WTC11 (cell line): ENCODE data around the gene LGALSL. TPM values are rescaled to one million over a fixed set of nuclear protein-coding genes. Genes with fewer than 3 reads are reported as not detected.

Source experiments
- ATAC-seq: fragments of 200-7000 bp; cut with Tn5 transposase; 2 replicates; pipeline ENCODE4 v1.10.0; 2021; ENCODE audit warnings: mild to moderate bottlenecking, moderate library complexity
- CTCF ChIA-PET: fragments of 300-600 bp; sonication (Branson Sonifier 250); formaldehyde crosslinking; loops from one replicate; lab custom pipeline; 2021; ENCODE audit warnings: antibody characterized with exemption; lab: Charles Lee
- POLR2A ChIA-PET: fragments of 350-600 bp; sonication (Branson Sonifier 250); formaldehyde crosslinking; loops from one replicate; lab custom pipeline; 2021; ENCODE audit warnings: antibody characterized with exemption; lab: Charles Lee
- DNase-seq: peaks from one replicate; pipeline ENCODE4 v3.0.0; 2021; ENCODE audit warnings: low spot score
- H3K27ac Mint-ChIP-seq: 2 replicates; pipeline ENCODE4 v1.8.0; 2021; ENCODE audit warnings: mixed read lengths
- H3K27me3 Mint-ChIP-seq: 2 replicates; pipeline ENCODE4 v1.8.0; 2021; ENCODE audit warnings: low read depth, mild to moderate bottlenecking, moderate library complexity, mixed read lengths
- H3K36me3 Mint-ChIP-seq: 2 replicates; pipeline ENCODE4 v1.8.0; 2021; ENCODE audit warnings: mixed read lengths
- H3K4me1 Mint-ChIP-seq: 2 replicates; pipeline ENCODE4 v1.8.0; 2022; ENCODE audit warnings: mixed read lengths
- H3K4me3 Mint-ChIP-seq: 2 replicates; pipeline ENCODE4 v1.8.0; 2021; ENCODE audit warnings: mild to moderate bottlenecking, moderate library complexity, mixed read lengths
- H3K9me3 Mint-ChIP-seq: 2 replicates; pipeline ENCODE4 v1.8.0; 2021; ENCODE audit warnings: mixed read lengths
- ATF1 ChIP-seq: sonication (generic); formaldehyde crosslinking; IDR thresholded peaks from 2 replicates; pipeline ENCODE4 v1.8.1; 2023; ENCODE audit warnings: mild to moderate bottlenecking, moderate library complexity, missing genetic modification reagents
- EMX1 ChIP-seq: fragments of 250-450 bp; sonication (Bioruptor Pico); IDR thresholded peaks from 2 replicates; pipeline ENCODE4 v1.8.0; 2021; ENCODE audit warnings: mild to moderate bottlenecking
- FOXJ3 ChIP-seq: sonication (generic); formaldehyde crosslinking; IDR thresholded peaks from 2 replicates; pipeline ENCODE4 v1.9.0; 2021; ENCODE audit warnings: missing genetic modification reagents, mild to moderate bottlenecking, borderline replicate concordance
- FOXK1 ChIP-seq: sonication (generic); formaldehyde crosslinking; IDR thresholded peaks from 2 replicates; pipeline ENCODE4 v1.8.0; 2022; ENCODE audit warnings: mild to moderate bottlenecking, moderate library complexity, missing genetic modification reagents
- GRHL2 ChIP-seq: fragments of 250-450 bp; sonication (Bioruptor Pico); IDR thresholded peaks from 2 replicates; pipeline ENCODE4 v1.8.0; 2022; ENCODE audit warnings: mild to moderate bottlenecking, moderate library complexity; ENCODE audit not compliant: insufficient replicate concordance, severe bottlenecking
- IRF2 ChIP-seq: sonication (generic); formaldehyde crosslinking; IDR thresholded peaks from 2 replicates; pipeline ENCODE4 v1.8.0; 2022; ENCODE audit warnings: low read depth, missing genetic modification reagents, borderline replicate concordance
- MYBL2 ChIP-seq: sonication (generic); formaldehyde crosslinking; IDR thresholded peaks from 2 replicates; pipeline ENCODE4 v1.8.1; 2023; ENCODE audit warnings: mild to moderate bottlenecking, moderate library complexity, missing genetic modification reagents
- NFE2L1 ChIP-seq: sonication (generic); formaldehyde crosslinking; IDR thresholded peaks from 2 replicates; pipeline ENCODE4 v1.8.1; 2023; ENCODE audit warnings: missing genetic modification reagents
- NR1H2 ChIP-seq: sonication (generic); formaldehyde crosslinking; IDR thresholded peaks from 2 replicates; pipeline ENCODE4 v1.9.0; 2021; ENCODE audit warnings: mild to moderate bottlenecking, moderate library complexity, missing genetic modification reagents
- NR2C2 ChIP-seq: sonication (generic); formaldehyde crosslinking; IDR thresholded peaks from 2 replicates; pipeline ENCODE4 v1.8.0; 2022; ENCODE audit warnings: mild to moderate bottlenecking, missing genetic modification reagents
- NR3C1 ChIP-seq: sonication (generic); formaldehyde crosslinking; conservative IDR thresholded peaks from 2 replicates; pipeline ENCODE4 v1.8.1; 2023; ENCODE audit warnings: low read depth, mild to moderate bottlenecking, missing genetic modification reagents
- SMAD3 ChIP-seq: sonication (generic); formaldehyde crosslinking; IDR thresholded peaks from 2 replicates; pipeline ENCODE4 v1.8.0; 2022; ENCODE audit warnings: missing genetic modification reagents, mild to moderate bottlenecking, borderline replicate concordance
- SP1 ChIP-seq: sonication (generic); formaldehyde crosslinking; conservative IDR thresholded peaks from 2 replicates; pipeline ENCODE4 v1.8.1; 2022; ENCODE audit warnings: missing genetic modification reagents
- TEAD4 ChIP-seq: sonication (generic); formaldehyde crosslinking; IDR thresholded peaks from 2 replicates; pipeline ENCODE4 v1.8.0; 2022; ENCODE audit warnings: mild to moderate bottlenecking, missing genetic modification reagents
- ZBTB21 ChIP-seq: sonication (generic); formaldehyde crosslinking; IDR thresholded peaks from 2 replicates; pipeline ENCODE4 v1.8.1; 2023; ENCODE audit warnings: mild to moderate bottlenecking, missing genetic modification reagents, borderline replicate concordance
- ZNF219 ChIP-seq: sonication (generic); formaldehyde crosslinking; IDR thresholded peaks from 2 replicates; pipeline ENCODE4 v1.8.0; 2023; ENCODE audit warnings: missing genetic modification reagents, mild to moderate bottlenecking, borderline replicate concordance
- ZNF317 ChIP-seq: sonication (generic); formaldehyde crosslinking; IDR thresholded peaks from 2 replicates; pipeline ENCODE4 v1.8.1; 2023; ENCODE audit warnings: low read depth, mild to moderate bottlenecking, moderate library complexity, missing genetic modification reagents, borderline replicate concordance
- ZNF416 ChIP-seq: fragments of 250-450 bp; sonication (Bioruptor Pico); IDR thresholded peaks from 2 replicates; pipeline ENCODE4 v1.9.0; 2021; ENCODE audit warnings: mild to moderate bottlenecking, inconsistent platforms
- ZNF671 ChIP-seq: fragments of 250-450 bp; sonication (Bioruptor Pico); IDR thresholded peaks from 2 replicates; pipeline ENCODE4 v1.8.0; 2021; ENCODE audit warnings: mild to moderate bottlenecking
- total RNA-seq: library from RNA; stranded (reverse); gene quantifications from 3 replicates; pipeline ENCODE4 v1.2.3, GENCODE V29; 2021
- TF ChIP-seq, protein P1 (sequence below): sonication (generic); formaldehyde crosslinking; IDR thresholded peaks from 2 replicates; pipeline ENCODE4 v1.8.0; 2022; ENCODE audit warnings: missing genetic modification reagents
- TF ChIP-seq, protein P2 (sequence below): sonication (generic); formaldehyde crosslinking; IDR thresholded peaks from 2 replicates; pipeline ENCODE4 v1.8.1; 2023; ENCODE audit warnings: mild to moderate bottlenecking, missing genetic modification reagents, borderline replicate concordance
- TF ChIP-seq, protein P3 (sequence below): sonication (generic); formaldehyde crosslinking; IDR thresholded peaks from 2 replicates; pipeline ENCODE4 v1.8.0; 2022; ENCODE audit warnings: mild to moderate bottlenecking, missing genetic modification reagents
- TF ChIP-seq, protein P4 (sequence below): sonication (generic); formaldehyde crosslinking; IDR thresholded peaks from 2 replicates; pipeline ENCODE4 v1.8.0; 2022; ENCODE audit warnings: mild to moderate bottlenecking, missing genetic modification reagents
- TF ChIP-seq, protein P5 (sequence below): sonication (generic); formaldehyde crosslinking; IDR thresholded peaks from 2 replicates; pipeline ENCODE4 v1.8.1; 2023; ENCODE audit warnings: mild to moderate bottlenecking, missing genetic modification reagents
- TF ChIP-seq, protein P6 (sequence below): fragments of 250-450 bp; sonication (Bioruptor Pico); conservative IDR thresholded peaks from 2 replicates; pipeline ENCODE4 v1.9.0; 2021; ENCODE audit warnings: mild to moderate bottlenecking

The LGALSL gene
- total RNA-seq, 1 experiment from 2014 or later: 21.0 TPM

DNA sequence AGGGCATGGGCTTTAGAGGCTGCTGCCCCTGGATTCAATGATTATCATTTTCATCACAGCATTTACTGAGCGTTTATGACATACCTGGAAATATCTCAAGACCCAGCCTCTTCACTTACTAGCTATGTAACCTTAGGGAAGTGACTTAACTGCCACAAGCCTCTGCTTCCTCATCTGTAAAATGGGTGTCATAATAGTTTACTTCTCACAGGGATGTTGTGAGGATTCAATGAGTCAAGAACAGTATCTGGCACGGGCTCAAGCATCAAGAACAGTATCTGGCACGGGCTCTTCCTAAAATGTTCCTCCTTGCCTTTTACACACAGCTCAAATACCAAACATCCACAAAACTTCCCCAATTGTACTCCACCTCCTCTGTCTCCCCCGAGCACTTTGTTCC lies 31.4 kb downstream of the LGALSL start (continued):
- TF ChIP-seq, protein P1, sequence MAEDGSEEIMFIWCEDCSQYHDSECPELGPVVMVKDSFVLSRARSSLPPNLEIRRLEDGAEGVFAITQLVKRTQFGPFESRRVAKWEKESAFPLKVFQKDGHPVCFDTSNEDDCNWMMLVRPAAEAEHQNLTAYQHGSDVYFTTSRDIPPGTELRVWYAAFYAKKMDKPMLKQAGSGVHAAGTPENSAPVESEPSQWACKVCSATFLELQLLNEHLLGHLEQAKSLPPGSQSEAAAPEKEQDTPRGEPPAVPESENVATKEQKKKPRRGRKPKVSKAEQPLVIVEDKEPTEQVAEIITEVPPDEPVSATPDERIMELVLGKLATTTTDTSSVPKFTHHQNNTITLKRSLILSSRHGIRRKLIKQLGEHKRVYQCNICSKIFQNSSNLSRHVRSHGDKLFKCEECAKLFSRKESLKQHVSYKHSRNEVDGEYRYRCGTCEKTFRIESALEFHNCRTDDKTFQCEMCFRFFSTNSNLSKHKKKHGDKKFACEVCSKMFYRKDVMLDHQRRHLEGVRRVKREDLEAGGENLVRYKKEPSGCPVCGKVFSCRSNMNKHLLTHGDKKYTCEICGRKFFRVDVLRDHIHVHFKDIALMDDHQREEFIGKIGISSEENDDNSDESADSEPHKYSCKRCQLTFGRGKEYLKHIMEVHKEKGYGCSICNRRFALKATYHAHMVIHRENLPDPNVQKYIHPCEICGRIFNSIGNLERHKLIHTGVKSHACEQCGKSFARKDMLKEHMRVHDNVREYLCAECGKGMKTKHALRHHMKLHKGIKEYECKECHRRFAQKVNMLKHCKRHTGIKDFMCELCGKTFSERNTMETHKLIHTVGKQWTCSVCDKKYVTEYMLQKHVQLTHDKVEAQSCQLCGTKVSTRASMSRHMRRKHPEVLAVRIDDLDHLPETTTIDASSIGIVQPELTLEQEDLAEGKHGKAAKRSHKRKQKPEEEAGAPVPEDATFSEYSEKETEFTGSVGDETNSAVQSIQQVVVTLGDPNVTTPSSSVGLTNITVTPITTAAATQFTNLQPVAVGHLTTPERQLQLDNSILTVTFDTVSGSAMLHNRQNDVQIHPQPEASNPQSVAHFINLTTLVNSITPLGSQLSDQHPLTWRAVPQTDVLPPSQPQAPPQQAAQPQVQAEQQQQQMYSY: no peak
- TF ChIP-seq NR3C1 (CRISPR knock-in tag) (no peak), ATF1 (CRISPR knock-in tag) (no peak), ZNF219 (no peak), IRF2 (no peak), NR1H2 (CRISPR knock-in tag) (no peak)

DNA sequence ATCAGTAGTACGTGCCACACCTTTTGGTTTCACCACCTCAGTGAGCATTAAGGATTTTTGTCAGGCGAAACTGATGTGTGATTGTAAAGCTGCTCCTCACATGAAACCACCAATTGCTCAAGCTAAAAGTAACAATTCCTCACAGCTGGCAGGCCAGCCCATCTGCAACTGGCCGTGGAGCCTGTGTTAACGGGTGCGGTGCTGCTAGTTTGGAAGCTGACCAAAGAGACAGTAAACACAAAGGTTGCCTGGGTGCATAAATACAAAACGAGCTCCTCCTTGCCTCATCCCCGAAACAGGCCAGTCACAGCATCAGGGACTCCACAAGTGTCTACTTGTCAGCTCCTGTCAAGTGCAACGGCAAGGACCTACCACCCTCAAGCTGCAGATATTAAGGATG lies 32.0 kb downstream of the LGALSL start:
- H3K27me3 Mint-ChIP-seq: no peaks in the 10 kb centered on the region
- DNase-seq (no peak), ATAC-seq (no peak)
- CTCF ChIA-PET: interaction anchor here (1.0 to 1.8 kb wide), 6 partner anchors 9 to 387 kb away, joined by 3 to 16 read pairs (median 3); no protein-coding TSS in a partner anchor
- H3K36me3 Mint-ChIP-seq: no peaks in the 10 kb centered on the region
- no peaks in the 10 kb centered on the region for H3K9me3 Mint-ChIP-seq
- H3K4me1 Mint-ChIP-seq: peaks cover 16% of the 10 kb centered on the region
- TF ChIP-seq, protein P2, sequence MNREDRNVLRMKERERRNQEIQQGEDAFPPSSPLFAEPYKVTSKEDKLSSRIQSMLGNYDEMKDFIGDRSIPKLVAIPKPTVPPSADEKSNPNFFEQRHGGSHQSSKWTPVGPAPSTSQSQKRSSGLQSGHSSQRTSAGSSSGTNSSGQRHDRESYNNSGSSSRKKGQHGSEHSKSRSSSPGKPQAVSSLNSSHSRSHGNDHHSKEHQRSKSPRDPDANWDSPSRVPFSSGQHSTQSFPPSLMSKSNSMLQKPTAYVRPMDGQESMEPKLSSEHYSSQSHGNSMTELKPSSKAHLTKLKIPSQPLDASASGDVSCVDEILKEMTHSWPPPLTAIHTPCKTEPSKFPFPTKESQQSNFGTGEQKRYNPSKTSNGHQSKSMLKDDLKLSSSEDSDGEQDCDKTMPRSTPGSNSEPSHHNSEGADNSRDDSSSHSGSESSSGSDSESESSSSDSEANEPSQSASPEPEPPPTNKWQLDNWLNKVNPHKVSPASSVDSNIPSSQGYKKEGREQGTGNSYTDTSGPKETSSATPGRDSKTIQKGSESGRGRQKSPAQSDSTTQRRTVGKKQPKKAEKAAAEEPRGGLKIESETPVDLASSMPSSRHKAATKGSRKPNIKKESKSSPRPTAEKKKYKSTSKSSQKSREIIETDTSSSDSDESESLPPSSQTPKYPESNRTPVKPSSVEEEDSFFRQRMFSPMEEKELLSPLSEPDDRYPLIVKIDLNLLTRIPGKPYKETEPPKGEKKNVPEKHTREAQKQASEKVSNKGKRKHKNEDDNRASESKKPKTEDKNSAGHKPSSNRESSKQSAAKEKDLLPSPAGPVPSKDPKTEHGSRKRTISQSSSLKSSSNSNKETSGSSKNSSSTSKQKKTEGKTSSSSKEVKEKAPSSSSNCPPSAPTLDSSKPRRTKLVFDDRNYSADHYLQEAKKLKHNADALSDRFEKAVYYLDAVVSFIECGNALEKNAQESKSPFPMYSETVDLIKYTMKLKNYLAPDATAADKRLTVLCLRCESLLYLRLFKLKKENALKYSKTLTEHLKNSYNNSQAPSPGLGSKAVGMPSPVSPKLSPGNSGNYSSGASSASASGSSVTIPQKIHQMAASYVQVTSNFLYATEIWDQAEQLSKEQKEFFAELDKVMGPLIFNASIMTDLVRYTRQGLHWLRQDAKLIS (CRISPR knock-in tag): no peak
- TF ChIP-seq, protein P3, sequence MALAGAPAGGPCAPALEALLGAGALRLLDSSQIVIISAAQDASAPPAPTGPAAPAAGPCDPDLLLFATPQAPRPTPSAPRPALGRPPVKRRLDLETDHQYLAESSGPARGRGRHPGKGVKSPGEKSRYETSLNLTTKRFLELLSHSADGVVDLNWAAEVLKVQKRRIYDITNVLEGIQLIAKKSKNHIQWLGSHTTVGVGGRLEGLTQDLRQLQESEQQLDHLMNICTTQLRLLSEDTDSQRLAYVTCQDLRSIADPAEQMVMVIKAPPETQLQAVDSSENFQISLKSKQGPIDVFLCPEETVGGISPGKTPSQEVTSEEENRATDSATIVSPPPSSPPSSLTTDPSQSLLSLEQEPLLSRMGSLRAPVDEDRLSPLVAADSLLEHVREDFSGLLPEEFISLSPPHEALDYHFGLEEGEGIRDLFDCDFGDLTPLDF (CRISPR knock-in tag): no peak
- TF ChIP-seq ZNF416 (CRISPR knock-in tag) (no peak), NFE2L1 (CRISPR knock-in tag) (no peak), FOXJ3 (CRISPR knock-in tag) (no peak), FOXK1 (CRISPR knock-in tag) (no peak), NR2C2 (CRISPR knock-in tag) (no peak), MYBL2 (CRISPR knock-in tag) (no peak), SP1 (CRISPR knock-in tag) (no peak), ZNF317 (CRISPR knock-in tag) (no peak), ZBTB21 (no peak), GRHL2 (CRISPR knock-in tag) (no peak), ZNF671 (CRISPR knock-in tag) (no peak), EMX1 (CRISPR knock-in tag) (no peak), SMAD3 (CRISPR knock-in tag) (no peak), TEAD4 (CRISPR knock-in tag) (no peak)
- TF ChIP-seq, protein P4, sequence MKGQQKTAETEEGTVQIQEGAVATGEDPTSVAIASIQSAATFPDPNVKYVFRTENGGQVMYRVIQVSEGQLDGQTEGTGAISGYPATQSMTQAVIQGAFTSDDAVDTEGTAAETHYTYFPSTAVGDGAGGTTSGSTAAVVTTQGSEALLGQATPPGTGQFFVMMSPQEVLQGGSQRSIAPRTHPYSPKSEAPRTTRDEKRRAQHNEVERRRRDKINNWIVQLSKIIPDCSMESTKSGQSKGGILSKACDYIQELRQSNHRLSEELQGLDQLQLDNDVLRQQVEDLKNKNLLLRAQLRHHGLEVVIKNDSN (CRISPR knock-in tag): no peak
- TF ChIP-seq, protein P5, sequence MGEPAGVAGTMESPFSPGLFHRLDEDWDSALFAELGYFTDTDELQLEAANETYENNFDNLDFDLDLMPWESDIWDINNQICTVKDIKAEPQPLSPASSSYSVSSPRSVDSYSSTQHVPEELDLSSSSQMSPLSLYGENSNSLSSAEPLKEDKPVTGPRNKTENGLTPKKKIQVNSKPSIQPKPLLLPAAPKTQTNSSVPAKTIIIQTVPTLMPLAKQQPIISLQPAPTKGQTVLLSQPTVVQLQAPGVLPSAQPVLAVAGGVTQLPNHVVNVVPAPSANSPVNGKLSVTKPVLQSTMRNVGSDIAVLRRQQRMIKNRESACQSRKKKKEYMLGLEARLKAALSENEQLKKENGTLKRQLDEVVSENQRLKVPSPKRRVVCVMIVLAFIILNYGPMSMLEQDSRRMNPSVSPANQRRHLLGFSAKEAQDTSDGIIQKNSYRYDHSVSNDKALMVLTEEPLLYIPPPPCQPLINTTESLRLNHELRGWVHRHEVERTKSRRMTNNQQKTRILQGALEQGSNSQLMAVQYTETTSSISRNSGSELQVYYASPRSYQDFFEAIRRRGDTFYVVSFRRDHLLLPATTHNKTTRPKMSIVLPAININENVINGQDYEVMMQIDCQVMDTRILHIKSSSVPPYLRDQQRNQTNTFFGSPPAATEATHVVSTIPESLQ (CRISPR knock-in tag): no peak
- TF ChIP-seq, protein P6, sequence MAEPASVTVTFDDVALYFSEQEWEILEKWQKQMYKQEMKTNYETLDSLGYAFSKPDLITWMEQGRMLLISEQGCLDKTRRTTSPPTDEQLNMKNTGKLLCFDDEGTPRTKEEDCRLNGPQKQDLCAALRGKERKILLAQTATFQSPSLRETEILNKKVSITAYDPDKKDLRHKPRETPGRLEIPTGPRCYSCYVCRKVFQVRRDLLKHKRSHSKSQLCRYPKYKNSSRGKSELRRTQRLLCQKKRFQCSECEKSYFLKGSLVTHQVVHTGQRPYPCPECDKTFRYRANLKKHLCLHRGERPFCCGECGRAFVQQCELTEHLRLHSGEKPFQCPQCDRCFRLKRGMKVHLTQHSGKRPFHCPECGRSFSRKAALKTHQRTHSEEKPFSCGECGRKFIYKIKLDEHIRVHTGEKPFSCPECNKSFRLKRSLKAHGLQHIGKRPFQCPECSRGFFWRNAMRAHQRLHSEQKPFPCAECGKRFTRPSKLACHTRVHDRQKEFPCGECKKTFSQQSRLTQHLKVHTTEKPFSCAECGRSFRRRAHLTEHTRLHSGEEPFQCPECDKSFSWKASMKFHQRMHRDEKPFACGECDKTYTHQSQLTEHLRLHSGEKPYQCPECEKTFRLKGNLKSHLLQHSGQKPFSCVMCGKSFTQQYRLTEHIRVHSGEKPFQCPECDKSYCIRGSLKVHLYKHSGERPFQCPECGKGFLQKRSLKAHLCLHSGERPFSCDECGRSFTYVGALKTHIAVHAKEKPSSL (CRISPR knock-in tag): no peak
- H3K4me3 Mint-ChIP-seq: no peak overlapping the region
- H3K27ac Mint-ChIP-seq: no peak overlapping the region
- POLR2A ChIA-PET: no interaction called here
